ENCODE measurements around the gene POLA1.
"Not testable (repeated sequence)": the region's sequence is repeated elsewhere in the genome, so short reads cannot be mapped to it uniquely, and the experiment has no call there.

The POLA1 gene

GRCh38 chrX:24693453-24694202, at the start of gene POLA1:
POLA1 (plus strand) TSS chrX:24693918; CDS start chrX:24693962, 44 bp downstream.
- peaks cover 8% of the 10 kb centered on the region for H3K4me1 ChIP-seq (ENCODE audit: control insufficient read depth, insufficient read depth, low read length, unreplicated experiment)
- peaks cover 42% of the 10 kb centered on the region for H3K79me2 ChIP-seq (ENCODE audit: control insufficient read depth, insufficient read depth, low read length, unreplicated experiment)
- H2AFZ ChIP-seq (ENCODE audit: low read length, unreplicated experiment) = peak within 1 kb of the TSS; percentile 95
- H3K36me3 ChIP-seq (ENCODE audit: insufficient read depth, low read length) = peaks cover 3% of the 10 kb centered on the region; the same call in 1 of the 2 replicates
- no peaks in the 10 kb centered on the region for H3K27me3 ChIP-seq (ENCODE audit: insufficient read depth, low read length)
- H3K27ac ChIP-seq (ENCODE audit: low read depth, low read length) = peak within 1 kb of the TSS; percentile 70
- H3K4me3 ChIP-seq (ENCODE audit: low read depth, low read length) = peak within 1 kb of the TSS; percentile 99

- Histone ChIP-seq H3K4me1 (ENCODE audit: control insufficient read depth, insufficient read depth, low read length, unreplicated experiment) (no peaks in the 10 kb centered on the region), H3K27ac (ENCODE audit: low read depth, low read length) (no peak overlapping the region), H2AFZ (ENCODE audit: low read length, unreplicated experiment) (no peak overlapping the region), H3K36me3 (ENCODE audit: insufficient read depth, low read length) (no peaks in the 10 kb centered on the region), H3K4me3 (ENCODE audit: low read depth, low read length) (no peak overlapping the region), H3K27me3 (ENCODE audit: insufficient read depth, low read length) (peaks cover 61% of the 10 kb centered on the region), H3K79me2 (ENCODE audit: control insufficient read depth, insufficient read depth, low read length, unreplicated experiment) (no peaks in the 10 kb centered on the region)
Measured at GRCh38 chrX:24646006-24646405, 47.7 kb upstream of the POLA1 start.

GRCh38 chrX:24646745-24647182, 47.0 kb upstream of the POLA1 start:
- Histone ChIP-seq H3K27ac (ENCODE audit: low read depth, low read length) (no peak overlapping the region), H3K79me2 (ENCODE audit: control insufficient read depth, insufficient read depth, low read length, unreplicated experiment) (no peaks in the 10 kb centered on the region), H3K27me3 (ENCODE audit: insufficient read depth, low read length) (peaks cover 60% of the 10 kb centered on the region), H3K36me3 (ENCODE audit: insufficient read depth, low read length) (no peaks in the 10 kb centered on the region), H3K4me1 (ENCODE audit: control insufficient read depth, insufficient read depth, low read length, unreplicated experiment) (no peaks in the 10 kb centered on the region), H2AFZ (ENCODE audit: low read length, unreplicated experiment) (peak overlapping the region; percentile 44), H3K4me3 (ENCODE audit: low read depth, low read length) (peak overlapping the region; percentile 64)

GRCh38 chrX:24647257-24648058, 46.3 kb upstream of the POLA1 start, which contains the start of gene PCYT1B:
PCYT1B (minus strand) TSS chrX:24647347; CDS start chrX:24647105, 242 bp downstream.
- Histone ChIP-seq H3K4me3 (ENCODE audit: low read depth, low read length) (peak within 1 kb of the TSS; percentile 64), H3K36me3 (ENCODE audit: insufficient read depth, low read length) (no peaks in the 10 kb centered on the region), H3K27me3 (ENCODE audit: insufficient read depth, low read length) (peaks cover 54% of the 10 kb centered on the region), H3K27ac (ENCODE audit: low read depth, low read length) (no peak within 1 kb of the TSS), H3K79me2 (ENCODE audit: control insufficient read depth, insufficient read depth, low read length, unreplicated experiment) (no peaks in the 10 kb centered on the region), H2AFZ (ENCODE audit: low read length, unreplicated experiment) (peak within 1 kb of the TSS; percentile 44), H3K4me1 (ENCODE audit: control insufficient read depth, insufficient read depth, low read length, unreplicated experiment) (no peaks in the 10 kb centered on the region)

GRCh38 chrX:24648495-24648894, 45.2 kb upstream of the POLA1 start:
- Histone ChIP-seq H3K4me3 (ENCODE audit: low read depth, low read length) (no peak overlapping the region), H3K27me3 (ENCODE audit: insufficient read depth, low read length) (peaks cover 48% of the 10 kb centered on the region), H3K36me3 (ENCODE audit: insufficient read depth, low read length) (no peaks in the 10 kb centered on the region), H3K27ac (ENCODE audit: low read depth, low read length) (no peak overlapping the region), H3K4me1 (ENCODE audit: control insufficient read depth, insufficient read depth, low read length, unreplicated experiment) (no peaks in the 10 kb centered on the region), H2AFZ (ENCODE audit: low read length, unreplicated experiment) (no peak overlapping the region), H3K79me2 (ENCODE audit: control insufficient read depth, insufficient read depth, low read length, unreplicated experiment) (no peaks in the 10 kb centered on the region)

GRCh38 chrX:24651783-24652182, 41.9 kb upstream of the POLA1 start:
- H2AFZ ChIP-seq (ENCODE audit: low read length, unreplicated experiment) = no peak overlapping the region
- no peaks in the 10 kb centered on the region for H3K4me1 ChIP-seq (ENCODE audit: control insufficient read depth, insufficient read depth, low read length, unreplicated experiment)
- peaks cover 30% of the 10 kb centered on the region for H3K27me3 ChIP-seq (ENCODE audit: insufficient read depth, low read length)
- H3K79me2 ChIP-seq (ENCODE audit: control insufficient read depth, insufficient read depth, low read length, unreplicated experiment) = no peaks in the 10 kb centered on the region
- no peak overlapping the region for H3K27ac ChIP-seq (ENCODE audit: low read depth, low read length)
- H3K36me3 ChIP-seq (ENCODE audit: insufficient read depth, low read length) = no peaks in the 10 kb centered on the region
- H3K4me3 ChIP-seq (ENCODE audit: low read depth, low read length) = no peak overlapping the region

GRCh38 chrX:24655679-24656078, 38.0 kb upstream of the POLA1 start:
- H3K27me3 ChIP-seq (ENCODE audit: insufficient read depth, low read length); H3K27ac ChIP-seq (ENCODE audit: low read depth, low read length); H3K4me3 ChIP-seq (ENCODE audit: low read depth, low read length); H3K4me1 ChIP-seq (ENCODE audit: control insufficient read depth, insufficient read depth, low read length, unreplicated experiment); H2AFZ ChIP-seq (ENCODE audit: low read length, unreplicated experiment); H3K36me3 ChIP-seq (ENCODE audit: insufficient read depth, low read length); H3K79me2 ChIP-seq (ENCODE audit: control insufficient read depth, insufficient read depth, low read length, unreplicated experiment): not testable (repeated sequence)

GRCh38 chrX:24657671-24658386, 35.9 kb upstream of the POLA1 start:
- H3K36me3 ChIP-seq (ENCODE audit: insufficient read depth, low read length) = no peaks in the 10 kb centered on the region
- H2AFZ ChIP-seq (ENCODE audit: low read length, unreplicated experiment) = no peak overlapping the region
- peaks cover 28% of the 10 kb centered on the region for H3K27me3 ChIP-seq (ENCODE audit: insufficient read depth, low read length)
- H3K79me2 ChIP-seq (ENCODE audit: control insufficient read depth, insufficient read depth, low read length, unreplicated experiment) = no peaks in the 10 kb centered on the region
- no peaks in the 10 kb centered on the region for H3K4me1 ChIP-seq (ENCODE audit: control insufficient read depth, insufficient read depth, low read length, unreplicated experiment)
- H3K4me3 ChIP-seq (ENCODE audit: low read depth, low read length) = no peak overlapping the region
- H3K27ac ChIP-seq (ENCODE audit: low read depth, low read length) = no peak overlapping the region

GRCh38 chrX:24658421-24658820, 35.3 kb upstream of the POLA1 start:
- Histone ChIP-seq H3K27me3 (ENCODE audit: insufficient read depth, low read length) (peaks cover 33% of the 10 kb centered on the region), H3K27ac (ENCODE audit: low read depth, low read length) (no peak overlapping the region), H3K4me3 (ENCODE audit: low read depth, low read length) (no peak overlapping the region)

GRCh38 chrX:24659106-24659505, 34.6 kb upstream of the POLA1 start:
- H3K4me3 ChIP-seq (ENCODE audit: low read depth, low read length) = no peak overlapping the region
- H3K79me2 ChIP-seq (ENCODE audit: control insufficient read depth, insufficient read depth, low read length, unreplicated experiment) = no peaks in the 10 kb centered on the region
- H3K27ac ChIP-seq (ENCODE audit: low read depth, low read length) = no peak overlapping the region
- H2AFZ ChIP-seq (ENCODE audit: low read length, unreplicated experiment) = no peak overlapping the region
- H3K4me1 ChIP-seq (ENCODE audit: control insufficient read depth, insufficient read depth, low read length, unreplicated experiment) = no peaks in the 10 kb centered on the region
- H3K27me3 ChIP-seq (ENCODE audit: insufficient read depth, low read length) = peaks cover 36% of the 10 kb centered on the region
- H3K36me3 ChIP-seq (ENCODE audit: insufficient read depth, low read length) = no peaks in the 10 kb centered on the region

More at GRCh38 chrX:24658421-24658820, 35.3 kb upstream of the POLA1 start:
- Histone ChIP-seq H2AFZ (ENCODE audit: low read length, unreplicated experiment) (no peak overlapping the region), H3K79me2 (ENCODE audit: control insufficient read depth, insufficient read depth, low read length, unreplicated experiment) (no peaks in the 10 kb centered on the region), H3K36me3 (ENCODE audit: insufficient read depth, low read length) (no peaks in the 10 kb centered on the region), H3K4me1 (ENCODE audit: control insufficient read depth, insufficient read depth, low read length, unreplicated experiment) (no peaks in the 10 kb centered on the region)
